GM21786 (cell line): Measurements from ENCODE around the gene PLXNA3.

Experiments used
- ATAC-seq: cut with Tn5 transposase; IDR thresholded peaks from one replicate; pipeline ENCODE4 v1.9.1; 2021; ENCODE audit not compliant: unreplicated experiment

The PLXNA3 gene

DNA sequence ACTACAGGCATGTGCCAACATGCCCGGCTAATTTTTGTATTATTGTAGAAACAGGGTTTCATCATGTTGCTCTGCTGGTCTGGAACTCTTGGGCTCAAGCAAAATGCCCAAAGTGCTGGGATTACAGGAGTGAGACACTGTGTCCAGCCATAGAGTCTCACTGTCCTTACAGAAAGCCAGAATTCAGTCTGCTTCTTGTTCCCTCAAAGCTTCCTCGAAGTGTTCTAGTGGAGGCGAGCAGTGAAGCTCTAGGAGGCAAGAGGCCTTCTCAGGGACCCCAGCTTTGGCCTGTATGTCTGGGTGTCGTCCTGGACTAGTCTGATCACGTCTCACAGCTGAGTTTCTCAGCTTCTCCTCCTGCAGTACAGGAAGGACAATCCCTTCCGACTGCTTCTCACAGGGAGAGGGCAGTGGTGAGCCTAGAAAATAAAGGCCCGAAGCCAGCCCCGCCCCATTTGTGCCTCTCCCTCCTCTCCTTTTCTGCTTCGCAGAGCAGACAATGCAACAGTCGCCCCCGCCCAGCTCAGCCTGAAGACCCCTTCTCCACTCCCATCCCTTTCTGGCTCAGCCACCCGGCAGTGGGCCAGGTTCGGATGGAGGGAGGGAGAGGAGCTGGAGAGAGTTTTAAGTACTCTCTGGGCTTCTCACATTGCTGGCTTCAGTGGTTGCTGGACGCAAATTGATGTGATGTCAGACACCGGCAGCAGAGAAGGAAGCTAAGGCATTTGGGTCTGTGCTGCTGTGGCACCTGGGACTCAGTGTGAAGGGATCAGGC is 69.0 kb downstream of the PLXNA3 start:
- ATAC-seq = peak; percentile 87
